Lower lobe of right lung (tissue), 2 donors: ENCODE measurements around the gene ADH1B. TPM values are rescaled to one million over a fixed set of nuclear protein-coding genes. Genes with fewer than 3 reads are reported as not detected.
"Not testable (repeated sequence)": the region's sequence is repeated elsewhere in the genome, so short reads cannot be mapped to it uniquely, and the experiment has no call there.

ENCODE experiments used
- ATAC-seq, 2 donors: fragments of 200-7000 bp; cut with Tn5 transposase; one replicate each; pipeline ENCODE4 v1.9.1; 2020 to 2022; ENCODE audit warnings: mild to moderate bottlenecking in 2 of 2, moderate library complexity in 2 of 2
- DNase-seq: peaks from one replicate; pipeline ENCODE4 v3.0.0-alpha.2; 2020
- H3K27ac ChIP-seq: fragments of 200-600 bp; one replicate; pipeline ENCODE4 v1.8.0; 2022
- H3K27me3 ChIP-seq: fragments of 200-600 bp; one replicate; pipeline ENCODE4 v1.8.0; 2022; ENCODE audit warnings: low read depth
- H3K36me3 ChIP-seq: fragments of 200-600 bp; one replicate; pipeline ENCODE4 v1.8.0; 2022; ENCODE audit warnings: mild to moderate bottlenecking
- H3K4me1 ChIP-seq: fragments of 200-600 bp; one replicate; pipeline ENCODE4 v1.8.0; 2022
- H3K4me3 ChIP-seq: fragments of 200-600 bp; one replicate; pipeline ENCODE4 v1.8.0; 2022; ENCODE audit warnings: mild to moderate bottlenecking
- H3K9me3 ChIP-seq: fragments of 200-600 bp; one replicate; pipeline ENCODE4 v1.8.0; 2022
- CTCF ChIP-seq: fragments of 200-600 bp; IDR thresholded peaks from one replicate; pipeline ENCODE4 v1.8.0; 2022; ENCODE audit warnings: antibody characterized with exemption, mild to moderate bottlenecking
- intact Hi-C: fragments of 100-400 bp; cut with DNase I; formaldehyde crosslinking; loops from one replicate; pipeline ENCODE4 v1.11.0; 2022
- total RNA-seq: library from RNA; stranded (reverse); fragmentation: NEBNext Ultra II Directional; extraction: Animal tissue kit (Norgen Biotek cat#: 25700); gene quantifications from one replicate; pipeline ENCODE4 v1.2.1, GENCODE V29; 2021
- donor health status: DM: no; HTN: yes; CAD: no; lungs with severe emphysema.

The ADH1B gene
- total RNA-seq, 1 donor from 2014 or later = 644 TPM

- Histone ChIP-seq H3K4me3 (peak within 1 kb of the TSS; percentile 9), H3K9me3 (no peaks in the 10 kb centered on the region), H3K27ac (peak within 1 kb of the TSS; percentile 14), H3K4me1 (no peaks in the 10 kb centered on the region), H3K27me3 (no peaks in the 10 kb centered on the region), H3K36me3 (no peaks in the 10 kb centered on the region)
- intact Hi-C loops = no loop called here
- ATAC-seq (peak in 1 of 2 donors; percentile 67), DNase-seq (no peak)
- TF ChIP-seq CTCF = no peak
Observed at GRCh38 chr4:99352602-99353537, 31.7 kb upstream of the ADH1B start, which contains the start of gene ADH1C. ADH1C (minus strand) TSS chr4:99352746; CDS start chr4:99352675, 71 bp downstream.

DNA sequence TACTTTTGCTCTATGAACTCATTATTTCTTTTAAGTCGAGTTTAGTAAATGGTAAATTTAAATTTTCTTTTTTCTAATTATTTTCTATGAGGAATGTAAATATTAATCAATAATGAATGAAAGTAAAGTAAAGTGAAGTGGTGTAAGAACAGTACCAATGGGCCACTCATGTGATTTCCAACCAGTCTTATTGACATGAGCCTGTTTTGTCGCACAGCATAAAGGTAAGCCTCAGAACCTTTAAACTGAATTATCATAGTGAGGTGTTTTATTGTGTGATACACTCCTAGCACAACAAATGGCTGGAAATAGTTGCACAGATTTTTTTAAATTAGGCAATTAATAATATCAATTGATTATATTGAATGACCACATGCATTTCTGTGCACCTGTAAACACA is 30.3 kb upstream of the ADH1B start:
- no peak for DNase-seq
- Histone ChIP-seq H3K27me3 (no peaks in the 10 kb centered on the region), H3K4me1 (no peaks in the 10 kb centered on the region), H3K4me3 (no peak overlapping the region), H3K27ac (no peak overlapping the region), H3K9me3 (no peaks in the 10 kb centered on the region), H3K36me3 (peaks cover 4% of the 10 kb centered on the region)
- no peak for ATAC-seq
- TF ChIP-seq CTCF = no peak
- intact Hi-C loops = no loop called here

GRCh38 chr4:99349338-99349737 is 28.1 kb upstream of the ADH1B start:
- ATAC-seq = no peak
- no peaks in the 10 kb centered on the region for H3K9me3 ChIP-seq
- DNase-seq = no peak

GRCh38 chr4:99342624-99343023 is 21.4 kb upstream of the ADH1B start:
- H3K9me3 ChIP-seq, H3K4me3 ChIP-seq, H3K27me3 ChIP-seq, H3K36me3 ChIP-seq, ATAC-seq, intact Hi-C loops, DNase-seq, H3K27ac ChIP-seq, H3K4me1 ChIP-seq: not testable (repeated sequence)

More at GRCh38 chr4:99349338-99349737, 28.1 kb upstream of the ADH1B start:
- intact Hi-C loops = no loop called here
- no peak overlapping the region for H3K4me3 ChIP-seq
- no peaks in the 10 kb centered on the region for H3K27me3 ChIP-seq
- TF ChIP-seq CTCF = no peak
- H3K27ac ChIP-seq = no peak overlapping the region
- H3K4me1 ChIP-seq = no peaks in the 10 kb centered on the region
- peaks cover 4% of the 10 kb centered on the region for H3K36me3 ChIP-seq

DNA sequence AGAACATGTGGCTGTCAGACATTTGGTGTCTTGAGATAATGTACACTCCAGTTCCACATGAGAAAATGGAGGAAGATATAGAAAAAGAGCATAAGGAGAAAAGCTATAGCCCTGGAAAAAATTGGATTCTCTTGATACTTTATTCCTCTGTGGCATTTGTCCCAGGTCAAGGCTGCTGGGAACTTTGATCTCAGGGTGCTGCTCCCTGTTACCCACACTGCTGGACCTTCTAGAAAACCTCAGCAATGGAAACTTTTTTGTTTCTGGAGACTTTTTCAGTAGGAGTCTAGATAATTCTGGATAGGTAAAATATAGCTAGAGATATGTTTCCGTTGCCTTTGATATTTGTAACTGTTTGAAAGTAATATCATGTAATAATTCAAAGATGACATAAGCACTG is 20.2 kb upstream of the ADH1B start:
- intact Hi-C loops = no loop called here
- no peak for DNase-seq
- ATAC-seq = no peak
- Histone ChIP-seq H3K4me1 (no peaks in the 10 kb centered on the region), H3K9me3 (no peaks in the 10 kb centered on the region), H3K27me3 (no peaks in the 10 kb centered on the region), H3K4me3 (no peak overlapping the region), H3K27ac (no peak overlapping the region), H3K36me3 (no peaks in the 10 kb centered on the region)
- no peak for TF ChIP-seq CTCF

DNA sequence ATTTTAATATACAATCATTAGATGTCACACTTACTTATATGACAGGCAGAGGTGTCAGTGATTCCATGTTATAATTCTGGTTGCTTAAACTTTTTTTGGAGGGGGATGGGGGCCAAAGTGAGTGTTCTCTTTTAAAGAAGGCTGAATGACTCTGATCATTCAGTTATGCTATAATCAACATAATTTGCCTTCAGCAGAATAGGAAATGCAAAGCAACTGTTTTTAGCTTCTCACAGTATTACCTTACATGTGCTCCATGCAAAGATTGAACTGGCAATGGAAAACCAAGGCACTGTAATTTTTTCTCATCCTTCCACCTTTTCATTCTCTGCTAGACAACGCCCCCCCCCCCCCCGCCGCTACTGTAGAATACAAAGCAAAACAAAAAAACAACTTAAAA is 18.0 kb upstream of the ADH1B start:
- Histone ChIP-seq H3K9me3 (no peaks in the 10 kb centered on the region), H3K27ac (no peak overlapping the region), H3K27me3 (no peaks in the 10 kb centered on the region), H3K36me3 (no peaks in the 10 kb centered on the region), H3K4me3 (no peak overlapping the region), H3K4me1 (no peaks in the 10 kb centered on the region)
- no peak for ATAC-seq
- no peak for DNase-seq
- TF ChIP-seq CTCF = no peak
- intact Hi-C loops = no loop called here
